Coronary artery (tissue), 2 donors: ENCODE measurements around the gene GDF10.
A peak's percentile ranks its signal among the peaks of the same experiment; 100 is the strongest.

Source experiments
- DNase-seq: peaks from one replicate; pipeline ENCODE4 v3.0.0-alpha.2; 2017; ENCODE audit warnings: low spot score
- H3K27ac ChIP-seq, 2 donors: fragments of 200-600 bp; sonication (generic); one replicate each; pipeline ENCODE4 v1.5.1; 2016 to 2019
- H3K4me3 ChIP-seq: fragments of 200-600 bp; sonication (generic); 2 replicates; pipeline ENCODE4 v1.5.1; 2016; ENCODE audit warnings: mild to moderate bottlenecking, moderate library complexity
- TF ChIP-seq, protein P1 (sequence below): fragments of 200-600 bp; sonication (generic); IDR thresholded peaks from one replicate; pipeline ENCODE4 v1.5.1; 2019; ENCODE audit warnings: antibody characterized with exemption

The GDF10 gene

DNA sequence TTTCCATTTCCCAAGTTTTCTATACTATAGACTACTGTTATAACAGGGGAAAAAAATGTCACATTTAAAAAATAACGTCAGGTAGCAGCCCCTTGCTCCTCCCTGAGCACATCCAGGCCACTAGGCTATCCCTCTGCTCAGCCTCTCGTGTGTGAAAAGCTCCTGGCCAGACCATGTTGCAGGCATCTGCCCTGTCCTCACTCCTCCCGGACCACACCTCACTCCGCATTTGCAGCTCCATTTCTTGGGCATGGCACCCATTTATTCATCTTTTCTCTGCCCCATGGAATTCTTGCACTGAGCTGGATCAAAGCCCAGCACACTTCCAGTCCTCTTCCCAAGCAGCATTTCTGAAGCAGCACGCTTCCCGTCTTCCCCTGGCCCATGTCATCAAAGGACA lies 20.8 kb downstream of the GDF10 start:
- TF ChIP-seq, protein P1, sequence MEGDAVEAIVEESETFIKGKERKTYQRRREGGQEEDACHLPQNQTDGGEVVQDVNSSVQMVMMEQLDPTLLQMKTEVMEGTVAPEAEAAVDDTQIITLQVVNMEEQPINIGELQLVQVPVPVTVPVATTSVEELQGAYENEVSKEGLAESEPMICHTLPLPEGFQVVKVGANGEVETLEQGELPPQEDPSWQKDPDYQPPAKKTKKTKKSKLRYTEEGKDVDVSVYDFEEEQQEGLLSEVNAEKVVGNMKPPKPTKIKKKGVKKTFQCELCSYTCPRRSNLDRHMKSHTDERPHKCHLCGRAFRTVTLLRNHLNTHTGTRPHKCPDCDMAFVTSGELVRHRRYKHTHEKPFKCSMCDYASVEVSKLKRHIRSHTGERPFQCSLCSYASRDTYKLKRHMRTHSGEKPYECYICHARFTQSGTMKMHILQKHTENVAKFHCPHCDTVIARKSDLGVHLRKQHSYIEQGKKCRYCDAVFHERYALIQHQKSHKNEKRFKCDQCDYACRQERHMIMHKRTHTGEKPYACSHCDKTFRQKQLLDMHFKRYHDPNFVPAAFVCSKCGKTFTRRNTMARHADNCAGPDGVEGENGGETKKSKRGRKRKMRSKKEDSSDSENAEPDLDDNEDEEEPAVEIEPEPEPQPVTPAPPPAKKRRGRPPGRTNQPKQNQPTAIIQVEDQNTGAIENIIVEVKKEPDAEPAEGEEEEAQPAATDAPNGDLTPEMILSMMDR: no peak
- DNase-seq: no peak
- no peak overlapping the region for H3K4me3 ChIP-seq
- no peak overlapping the region for H3K27ac ChIP-seq

DNA sequence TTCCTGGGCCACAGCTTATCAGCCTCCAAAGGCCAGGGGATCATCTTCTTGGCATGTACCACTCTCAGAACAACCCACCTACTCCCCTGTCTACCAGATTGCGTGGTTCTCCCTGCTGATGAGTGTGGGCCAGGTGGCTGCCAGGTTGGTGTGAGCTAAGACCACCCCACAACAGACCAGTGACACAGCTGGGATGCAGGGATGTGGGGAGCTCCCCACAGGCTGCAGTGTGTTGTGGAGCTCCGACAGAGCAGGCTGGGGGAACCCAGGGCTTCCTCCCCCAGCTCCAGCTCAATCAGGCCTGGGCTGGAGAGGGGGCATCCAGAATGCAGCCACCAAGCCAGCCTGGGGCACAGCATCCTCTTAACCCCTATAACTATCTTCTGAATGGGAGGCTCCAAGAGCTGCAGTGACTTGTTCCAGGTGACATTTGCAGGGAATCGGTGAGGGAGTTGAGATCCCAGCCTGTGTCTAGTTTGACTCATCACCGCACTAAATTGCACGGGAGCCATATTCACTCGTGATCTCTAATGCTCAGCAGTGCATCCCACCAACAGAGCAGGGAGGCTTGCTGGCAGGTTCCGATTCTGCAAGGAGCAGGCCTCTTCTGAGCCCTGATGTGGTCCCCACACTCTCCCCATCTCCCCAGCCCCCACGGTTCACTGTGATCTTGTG lies 21.7 kb downstream of the GDF10 start:
- H3K4me3 ChIP-seq: no peak overlapping the region
- H3K27ac ChIP-seq: no peak overlapping the region
- TF ChIP-seq, protein P1: no peak
- peak; percentile 57 for DNase-seq

DNA sequence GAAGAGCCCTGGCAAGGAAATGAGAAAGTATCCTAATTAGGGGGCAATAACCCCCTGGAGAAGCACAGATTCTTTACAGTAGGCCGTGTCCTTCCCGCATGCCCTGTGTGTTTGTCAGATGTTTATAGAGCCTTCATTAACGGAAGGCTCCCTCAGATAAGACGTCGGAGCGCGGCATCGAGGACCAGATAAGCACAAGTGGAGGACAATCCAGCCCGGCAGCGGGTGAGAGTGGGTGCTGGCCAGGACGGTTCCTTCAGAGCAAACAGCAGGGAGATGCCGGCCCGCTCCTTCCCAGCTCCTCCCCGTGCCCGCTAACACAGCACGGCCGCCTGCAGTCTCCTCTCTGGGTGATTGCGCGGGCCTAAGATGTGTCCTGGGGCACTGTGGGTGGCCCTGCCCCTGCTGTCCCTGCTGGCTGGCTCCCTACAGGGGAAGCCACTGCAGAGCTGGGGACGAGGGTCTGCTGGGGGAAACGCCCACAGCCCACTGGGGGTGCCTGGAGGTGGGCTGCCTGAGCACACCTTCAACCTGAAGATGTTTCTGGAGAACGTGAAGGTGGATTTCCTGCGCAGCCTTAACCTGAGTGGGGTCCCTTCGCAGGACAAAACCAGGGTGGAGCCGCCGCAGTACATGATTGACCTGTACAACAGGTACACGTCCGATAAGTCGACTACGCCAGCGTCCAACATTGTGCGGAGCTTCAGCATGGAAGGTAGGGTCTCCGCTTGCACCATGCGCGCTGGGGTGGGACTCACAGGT lies 22.5 kb downstream of the GDF10 start, which contains the start of gene GDF2:
Gene GDF2, plus strand, starts transcription at position 155 of the 762 bp plus-strand sequence. Its CDS starts 215 bp downstream, at position 370.
- Histone ChIP-seq H3K27ac (no peak within 1 kb of the TSS), H3K4me3 (no peak within 1 kb of the TSS)
- DNase-seq: peak; percentile 65
- TF ChIP-seq, protein P1: no peak

DNA sequence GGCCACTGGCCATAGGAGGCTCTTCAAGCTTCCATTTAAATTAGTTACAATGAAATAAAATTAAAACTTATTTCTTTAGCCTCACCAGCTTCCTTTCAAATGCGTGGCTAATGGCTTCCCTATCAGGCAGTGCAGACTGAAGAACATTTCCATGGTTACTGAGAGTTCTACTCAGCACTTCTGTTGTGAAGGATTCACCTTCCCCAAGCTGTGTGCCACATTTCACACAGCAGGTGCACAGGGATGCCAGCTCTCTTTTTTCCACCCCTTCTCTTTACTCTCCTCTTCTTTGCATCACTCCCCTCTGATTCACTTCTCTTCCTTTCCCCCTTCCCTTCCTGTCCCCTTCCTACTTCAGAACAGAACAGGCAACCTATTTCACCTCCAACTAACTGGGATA lies 23.1 kb downstream of the GDF10 start:
- no peak for DNase-seq
- Histone ChIP-seq H3K4me3 (no peak overlapping the region), H3K27ac (no peak overlapping the region)
- TF ChIP-seq, protein P1: no peak

DNA sequence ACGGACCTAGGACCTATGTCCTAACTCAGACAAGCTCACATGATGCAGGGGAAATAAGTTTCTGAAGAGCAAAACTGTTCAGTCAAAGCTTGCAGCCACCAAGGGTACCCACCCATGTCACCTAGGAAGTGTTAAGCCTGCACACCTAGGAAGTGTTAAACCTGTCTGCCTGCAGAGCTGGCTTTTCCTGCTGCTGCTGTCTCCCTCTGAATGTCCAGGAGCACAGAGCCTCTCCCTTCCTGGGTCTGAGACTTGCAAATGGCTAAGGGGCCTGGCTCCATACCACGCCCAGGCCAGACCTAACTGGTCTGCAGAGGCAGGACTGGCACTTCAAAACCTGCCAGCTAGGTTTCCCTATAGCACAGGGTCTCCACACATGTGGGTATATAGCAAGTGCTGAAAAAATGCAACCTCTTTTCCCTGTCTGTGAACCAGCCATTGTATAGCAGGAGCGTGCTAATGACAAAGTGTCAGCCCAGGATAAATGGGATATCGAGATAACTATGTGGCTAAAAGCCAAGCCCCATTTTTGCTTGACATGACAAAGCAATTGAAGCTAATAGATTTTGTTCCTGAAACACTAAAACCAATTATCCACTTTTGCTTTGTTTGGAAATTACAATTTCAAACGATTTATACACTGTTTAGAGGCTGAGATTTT lies 23.8 kb downstream of the GDF10 start:
- no peak overlapping the region for H3K4me3 ChIP-seq
- no peak overlapping the region for H3K27ac ChIP-seq
- TF ChIP-seq, protein P1: no peak
- DNase-seq: no peak

DNA sequence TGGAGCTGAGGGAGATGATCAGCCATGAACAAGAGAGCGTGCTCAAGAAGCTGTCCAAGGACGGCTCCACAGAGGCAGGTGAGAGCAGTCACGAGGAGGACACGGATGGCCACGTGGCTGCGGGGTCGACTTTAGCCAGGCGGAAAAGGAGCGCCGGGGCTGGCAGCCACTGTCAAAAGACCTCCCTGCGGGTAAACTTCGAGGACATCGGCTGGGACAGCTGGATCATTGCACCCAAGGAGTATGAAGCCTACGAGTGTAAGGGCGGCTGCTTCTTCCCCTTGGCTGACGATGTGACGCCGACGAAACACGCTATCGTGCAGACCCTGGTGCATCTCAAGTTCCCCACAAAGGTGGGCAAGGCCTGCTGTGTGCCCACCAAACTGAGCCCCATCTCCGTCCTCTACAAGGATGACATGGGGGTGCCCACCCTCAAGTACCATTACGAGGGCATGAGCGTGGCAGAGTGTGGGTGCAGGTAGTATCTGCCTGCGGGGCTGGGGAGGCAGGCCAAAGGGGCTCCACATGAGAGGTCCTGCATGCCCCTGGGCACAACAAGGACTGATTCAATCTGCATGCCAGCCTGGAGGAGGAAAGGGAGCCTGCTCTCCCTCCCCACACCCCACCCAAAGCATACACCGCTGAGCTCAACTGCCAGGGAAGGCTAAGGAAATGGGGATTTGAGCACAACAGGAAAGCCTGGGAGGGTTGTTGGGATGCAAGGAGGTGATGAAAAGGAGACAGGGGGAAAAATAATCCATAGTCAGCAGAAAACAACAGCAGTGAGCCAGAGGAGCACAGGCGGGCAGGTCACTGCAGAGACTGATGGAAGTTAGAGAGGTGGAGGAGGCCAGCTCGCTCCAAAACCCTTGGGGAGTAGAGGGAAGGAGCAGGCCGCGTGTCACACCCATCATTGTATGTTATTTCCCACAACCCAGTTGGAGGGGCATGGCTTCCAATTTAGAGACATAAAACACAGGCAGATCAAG lies 25.6 kb downstream of the GDF10 start:
- H3K27ac ChIP-seq: no peak overlapping the region

More for the DNA sequence above, 25.6 kb downstream of the GDF10 start:
- DNase-seq: peak; percentile 58
- H3K4me3 ChIP-seq: no peak overlapping the region
- TF ChIP-seq, protein P1: no peak
